Suprapubic skin (tissue), 4 donors: ENCODE measurements around the gene ARID4B. TPM values are rescaled to one million over a fixed set of nuclear protein-coding genes. Genes with fewer than 3 reads are reported as not detected.

Source experiments
- DNase-seq, 2 donors: peaks; one replicate each; pipeline ENCODE4 v3.0.0-alpha.2; 2019; ENCODE audit warnings: low spot score in 2 of 2
- H3K27ac ChIP-seq: fragments of 200-600 bp; sonication (generic); one replicate; pipeline ENCODE4 v1.5.1; 2019
- H3K27me3 ChIP-seq: fragments of 200-600 bp; sonication (generic); one replicate; pipeline ENCODE4 v1.5.1; 2019
- H3K36me3 ChIP-seq: fragments of 200-600 bp; sonication (generic); one replicate; pipeline ENCODE4 v1.5.1; 2019
- H3K4me1 ChIP-seq: fragments of 200-600 bp; sonication (generic); one replicate; pipeline ENCODE4 v1.5.1; 2019
- H3K4me3 ChIP-seq: fragments of 200-600 bp; sonication (generic); one replicate; pipeline ENCODE4 v1.5.1; 2019; ENCODE audit warnings: mild to moderate bottlenecking
- H3K9me3 ChIP-seq: fragments of 200-600 bp; sonication (generic); one replicate; pipeline ENCODE4 v1.5.1; 2019
- EP300 ChIP-seq: sonication (generic); formaldehyde crosslinking; IDR thresholded peaks from one replicate; pipeline ENCODE4 v1.6.1; 2017; ENCODE audit warnings: antibody characterized with exemption
- POLR2A ChIP-seq, 2 donors: fragments of 450-650 bp; IDR thresholded peaks; one replicate each; pipeline ENCODE4 v1.6.1; 2017; ENCODE audit warnings: antibody characterized with exemption in 2 of 2, mild to moderate bottlenecking in 2 of 2, moderate library complexity in 2 of 2
- POLR2AphosphoS5 ChIP-seq, 3 donors: sonication (generic); formaldehyde crosslinking; IDR thresholded peaks; one replicate each; pipeline ENCODE4 v1.6.1; 2017; ENCODE audit warnings: antibody characterized with exemption in 3 of 3
- WGBS: methylation state at CpG from one replicate; pipeline ENCODE4 v1.1.5; 2018; 5-methylcytosine and 5-hydroxymethylcytosine counted together
- total RNA-seq, 4 donors: library from RNA; depleted of rRNA; stranded (reverse); fragments of >200 nt; gene quantifications; one replicate each; pipeline ENCODE4 v1.1.0, GENCODE V29; 2016
- TF ChIP-seq, protein P1 (sequence below), 2 donors: fragments of 200-600 bp in 1 of 2; fragments of 450-650 bp in 1 of 2; sonication (generic) in 1 of 2; IDR thresholded peaks; one replicate each; pipeline ENCODE4 v1.5.1; 2016 to 2019; ENCODE audit warnings: antibody characterized with exemption in 2 of 2, mild to moderate bottlenecking in 1 of 2, moderate library complexity in 1 of 2

Gene ARID4B
- total RNA-seq, 4 donors from 2014 or later, result 21.4 to 62.7 (median 31.8) TPM

DNA sequence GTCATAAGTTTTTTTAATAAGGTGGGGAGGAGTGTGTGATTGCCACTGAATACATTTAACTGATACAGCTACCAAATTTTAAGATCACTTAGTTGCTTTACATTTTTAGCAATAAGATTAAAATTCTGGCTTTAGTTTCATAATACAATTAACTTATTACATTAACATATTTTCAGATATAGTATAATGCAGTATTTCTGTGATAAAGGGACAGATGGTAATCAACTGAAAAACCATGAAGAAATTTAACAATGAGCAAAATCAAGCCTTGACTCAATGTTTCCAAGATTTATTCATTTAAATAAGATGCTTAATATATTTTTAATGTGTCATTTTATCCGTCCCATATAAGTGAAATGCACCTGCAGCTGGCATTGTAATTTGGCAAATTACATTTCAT, 203.3 kb downstream of the ARID4B start:
- TF ChIP-seq POLR2A (IDR thresholded peaks at IDR 0.05) (no peak), EP300 (no peak), POLR2AphosphoS5 (IDR thresholded peaks at IDR 0.05) (no peak)
- TF ChIP-seq, protein P1, sequence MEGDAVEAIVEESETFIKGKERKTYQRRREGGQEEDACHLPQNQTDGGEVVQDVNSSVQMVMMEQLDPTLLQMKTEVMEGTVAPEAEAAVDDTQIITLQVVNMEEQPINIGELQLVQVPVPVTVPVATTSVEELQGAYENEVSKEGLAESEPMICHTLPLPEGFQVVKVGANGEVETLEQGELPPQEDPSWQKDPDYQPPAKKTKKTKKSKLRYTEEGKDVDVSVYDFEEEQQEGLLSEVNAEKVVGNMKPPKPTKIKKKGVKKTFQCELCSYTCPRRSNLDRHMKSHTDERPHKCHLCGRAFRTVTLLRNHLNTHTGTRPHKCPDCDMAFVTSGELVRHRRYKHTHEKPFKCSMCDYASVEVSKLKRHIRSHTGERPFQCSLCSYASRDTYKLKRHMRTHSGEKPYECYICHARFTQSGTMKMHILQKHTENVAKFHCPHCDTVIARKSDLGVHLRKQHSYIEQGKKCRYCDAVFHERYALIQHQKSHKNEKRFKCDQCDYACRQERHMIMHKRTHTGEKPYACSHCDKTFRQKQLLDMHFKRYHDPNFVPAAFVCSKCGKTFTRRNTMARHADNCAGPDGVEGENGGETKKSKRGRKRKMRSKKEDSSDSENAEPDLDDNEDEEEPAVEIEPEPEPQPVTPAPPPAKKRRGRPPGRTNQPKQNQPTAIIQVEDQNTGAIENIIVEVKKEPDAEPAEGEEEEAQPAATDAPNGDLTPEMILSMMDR (IDR thresholded peaks at IDR 0.05), result no peak
- peaks cover 41% of the 10 kb centered on the region for H3K4me1 ChIP-seq
- peaks cover 21% of the 10 kb centered on the region for H3K36me3 ChIP-seq
- no peak for DNase-seq
- H3K4me3 ChIP-seq, result no peak overlapping the region
- no peaks in the 10 kb centered on the region for H3K9me3 ChIP-seq
- no peaks in the 10 kb centered on the region for H3K27me3 ChIP-seq
- WGBS, result 57% methylated on average over 1 of the region's 1 CpG
- H3K27ac ChIP-seq, result no peak overlapping the region

GRCh38 chr1:235124111-235124510, 203.9 kb downstream of the ARID4B start:
- H3K27ac ChIP-seq, result no peak overlapping the region
- H3K4me1 ChIP-seq, result peaks cover 38% of the 10 kb centered on the region
- WGBS, result 93% methylated on average over 9 of the region's 9 CpGs
- H3K9me3 ChIP-seq, result no peaks in the 10 kb centered on the region
- no peak for DNase-seq
- H3K36me3 ChIP-seq, result peaks cover 26% of the 10 kb centered on the region
- no peak overlapping the region for H3K4me3 ChIP-seq
- TF ChIP-seq, protein P1 (IDR thresholded peaks at IDR 0.05), result no peak
- TF ChIP-seq POLR2AphosphoS5 (IDR thresholded peaks at IDR 0.05), result no peak
- no peak for TF ChIP-seq POLR2A (IDR thresholded peaks at IDR 0.05)
- TF ChIP-seq EP300, result no peak
- no peaks in the 10 kb centered on the region for H3K27me3 ChIP-seq

GRCh38 chr1:235122348-235122747, 205.6 kb downstream of the ARID4B start:
- 57% methylated on average over 1 of the region's 1 CpG for WGBS
- no peaks in the 10 kb centered on the region for H3K27me3 ChIP-seq
- no peak for DNase-seq
- H3K4me1 ChIP-seq, result peaks cover 29% of the 10 kb centered on the region
- TF ChIP-seq, protein P1 (IDR thresholded peaks at IDR 0.05), result no peak
- TF ChIP-seq POLR2AphosphoS5 (IDR thresholded peaks at IDR 0.05) (no peak), EP300 (no peak), POLR2A (IDR thresholded peaks at IDR 0.05) (no peak)
- H3K27ac ChIP-seq, result no peak overlapping the region
- no peaks in the 10 kb centered on the region for H3K9me3 ChIP-seq
- H3K36me3 ChIP-seq, result peaks cover 44% of the 10 kb centered on the region
- H3K4me3 ChIP-seq, result no peak overlapping the region

Other genes with a start within 250 kb of the ARID4B start
- gene TOMM20, start 199.3 kb downstream of the ARID4B start, total RNA-seq, result 100 to 1,000 TPM; 101 to 116 (median 111) TPM
- 10 to 100 TPM; 35.2 to 75.9 (median 51.2) TPM for gene RBM34, start 166.9 kb downstream of the ARID4B start, total RNA-seq
- 10 to 100 TPM; 18.9 to 26.5 (median 21.4) TPM for gene GGPS1, start 391 bp upstream of the ARID4B start, total RNA-seq
- gene TBCE, start 39.2 kb upstream of the ARID4B start, total RNA-seq, result 10 to 100 TPM; 12.0 to 33.3 (median 21.1) TPM
- gene B3GALNT2, start 176.3 kb upstream of the ARID4B start, total RNA-seq, result 10 to 100 TPM; 23.5 to 37.4 (median 29.5) TPM